CD14-positive monocyte (primary cell): ENCODE results near the gene SYNE1. TPM values are rescaled to one million over a fixed set of nuclear protein-coding genes. Genes with fewer than 3 reads are reported as not detected.

Experiments used
- DNase-seq, 3 donors: peaks; one replicate each; pipeline ENCODE4 v3.0.0-alpha.2; 2011 to 2022
- H2AFZ ChIP-seq: 2 replicates; pipeline ENCODE4 v1.6.0; 2012; ENCODE audit warnings: mild to moderate bottlenecking, low read depth, low read length, inconsistent platforms; ENCODE audit not compliant: insufficient read depth, poor library complexity, severe bottlenecking
- H3K27ac ChIP-seq, 2 donors: 1 replicate in 1 of 2; 2 replicates in 1 of 2; pipeline ENCODE4 v1.5.1; 2012 to 2013; ENCODE audit warnings: low read length in 2 of 2, control low read depth in 1 of 2, inconsistent platforms in 1 of 2, low read depth in 1 of 2, mild to moderate bottlenecking in 1 of 2
- H3K27me3 ChIP-seq, 2 donors: one replicate each; pipeline versions ENCODE4 v1.6.0 to v1.6.1; 2011 to 2013; ENCODE audit warnings: low read length in 2 of 2; ENCODE audit not compliant: control insufficient read depth in 2 of 2, insufficient read depth in 2 of 2
- H3K36me3 ChIP-seq, 2 donors: replicated peaks in 1 of 2; 1 replicate in 1 of 2; 2 replicates in 1 of 2; pipeline versions ENCODE4 v1.5.1 to v1.6.1; 2012 to 2013; ENCODE audit warnings: low read length in 2 of 2, control low read depth in 1 of 2, inconsistent platforms in 1 of 2, mild to moderate bottlenecking in 1 of 2; ENCODE audit not compliant: insufficient read depth in 2 of 2, control insufficient read depth in 1 of 2
- H3K4me1 ChIP-seq, 2 donors: 1 replicate in 1 of 2; 2 replicates in 1 of 2; pipeline versions ENCODE4 v1.5.1 to v1.6.1; 2012 to 2013; ENCODE audit warnings: low read length in 2 of 2, control low read depth in 1 of 2, inconsistent platforms in 1 of 2, mild to moderate bottlenecking in 1 of 2, moderate library complexity in 1 of 2; ENCODE audit not compliant: insufficient read depth in 2 of 2, control insufficient read depth in 1 of 2
- H3K4me2 ChIP-seq: replicated peaks from 2 replicates; pipeline ENCODE3; 2012; ENCODE audit warnings: low read length, moderate library complexity, mild to moderate bottlenecking; ENCODE audit not compliant: poor library complexity, severe bottlenecking; ENCODE audit errors: extremely low read depth
- H3K4me3 ChIP-seq, 3 experiments: fragments of 200-600 bp in 1 of 3; sonication (generic) in 1 of 3; replicated peaks in 1 of 3; 1 replicate in 2 of 3; 2 replicates in 1 of 3; pipeline ENCODE4 v1.5.1; 2011 to 2013; ENCODE audit warnings: low read length in 3 of 3, mild to moderate bottlenecking in 3 of 3, control low read depth in 2 of 3, low read depth in 2 of 3, inconsistent platforms in 1 of 3, moderate library complexity in 1 of 3
- H3K79me2 ChIP-seq: 2 replicates; pipeline ENCODE4 v1.6.0; 2012; ENCODE audit warnings: mild to moderate bottlenecking, control low read depth, inconsistent platforms, low read length, moderate library complexity; ENCODE audit not compliant: insufficient read depth
- H3K9ac ChIP-seq: 2 replicates; pipeline ENCODE4 v1.6.0; 2017; ENCODE audit warnings: low read length, mild to moderate bottlenecking; ENCODE audit not compliant: insufficient read depth, poor library complexity, severe bottlenecking
- H3K9me3 ChIP-seq, 2 donors: replicated peaks in 1 of 2; 1 replicate in 1 of 2; 2 replicates in 1 of 2; pipeline versions ENCODE4 v1.5.1 to v1.6.1; 2012 to 2013; ENCODE audit warnings: low read length in 2 of 2, control low read depth in 1 of 2; ENCODE audit not compliant: control insufficient read depth in 1 of 2, insufficient read depth in 1 of 2
- H4K20me1 ChIP-seq: 2 replicates; pipeline ENCODE4 v1.6.0; 2012; ENCODE audit warnings: mild to moderate bottlenecking, low read length, control low read depth, moderate library complexity; ENCODE audit not compliant: insufficient read depth
- H3K27ac Mint-ChIP-seq, 7 donors: one replicate each; pipeline ENCODE4 v1.8.0; 2020; ENCODE audit warnings: mild to moderate bottlenecking in 7 of 7, mixed read lengths in 7 of 7, moderate library complexity in 6 of 7, inconsistent platforms in 2 of 7
- H3K27me3 Mint-ChIP-seq, 3 donors: one replicate each; pipeline ENCODE4 v1.8.0; 2021 to 2022; ENCODE audit warnings: low read depth in 3 of 3, mild to moderate bottlenecking in 3 of 3, mixed read lengths in 3 of 3, moderate library complexity in 3 of 3, inconsistent platforms in 1 of 3
- H3K36me3 Mint-ChIP-seq, 2 donors: one replicate each; pipeline ENCODE4 v1.8.0; 2020; ENCODE audit warnings: mixed read lengths in 2 of 2, inconsistent platforms in 1 of 2, mild to moderate bottlenecking in 1 of 2
- H3K4me1 Mint-ChIP-seq: one replicate; pipeline ENCODE4 v1.8.0; 2020; ENCODE audit warnings: mild to moderate bottlenecking, mixed read lengths
- H3K4me3 Mint-ChIP-seq, 2 donors: one replicate each; pipeline ENCODE4 v1.8.0; 2020; ENCODE audit warnings: mild to moderate bottlenecking in 2 of 2, mixed read lengths in 2 of 2, moderate library complexity in 1 of 2
- H3K9me3 Mint-ChIP-seq, 7 donors: one replicate each; pipeline ENCODE4 v1.8.0; 2020 to 2022; ENCODE audit warnings: mixed read lengths in 7 of 7, mild to moderate bottlenecking in 6 of 7, moderate library complexity in 6 of 7, inconsistent platforms in 2 of 7
- WGBS: methylation state at CpG from one replicate; pipeline ENCODE4 v1.1.5; 2013; ENCODE audit warnings: missing lambda C conversion rate; ENCODE audit not compliant: insufficient coverage; 5-methylcytosine and 5-hydroxymethylcytosine counted together
- intact Hi-C, 2 donors: fragments of 100-400 bp; cut with micrococcal nuclease; formaldehyde crosslinking; loops; one replicate each; pipeline versions ENCODE4 v1.15.0 to v1.15.1; 2023
- polyA plus RNA-seq, 3 donors: library from polyadenylated mRNA; depleted of rRNA in 1 of 3; unstranded in 2 of 3; stranded (reverse) in 1 of 3; fragments of 300-500 nt in 2 of 3; fragments of >200 nt in 1 of 3; fragmentation: Illumina TruSeq in 2 of 3; gene quantifications; 1 replicate in 2 of 3; 2 replicates in 1 of 3; pipeline ENCODE4 v1.2.3, GENCODE V29; 2012 to 2021
- TF ChIP-seq, protein P1 (sequence below): fragments of 200-600 bp; IDR thresholded peaks from one replicate; pipeline ENCODE4 v1.8.0; 2022; ENCODE audit warnings: antibody characterized with exemption, mild to moderate bottlenecking

Gene SYNE1
- polyA plus RNA-seq, 3 donors, result 3.7 to 24.5 (median 8.1) TPM

DNA sequence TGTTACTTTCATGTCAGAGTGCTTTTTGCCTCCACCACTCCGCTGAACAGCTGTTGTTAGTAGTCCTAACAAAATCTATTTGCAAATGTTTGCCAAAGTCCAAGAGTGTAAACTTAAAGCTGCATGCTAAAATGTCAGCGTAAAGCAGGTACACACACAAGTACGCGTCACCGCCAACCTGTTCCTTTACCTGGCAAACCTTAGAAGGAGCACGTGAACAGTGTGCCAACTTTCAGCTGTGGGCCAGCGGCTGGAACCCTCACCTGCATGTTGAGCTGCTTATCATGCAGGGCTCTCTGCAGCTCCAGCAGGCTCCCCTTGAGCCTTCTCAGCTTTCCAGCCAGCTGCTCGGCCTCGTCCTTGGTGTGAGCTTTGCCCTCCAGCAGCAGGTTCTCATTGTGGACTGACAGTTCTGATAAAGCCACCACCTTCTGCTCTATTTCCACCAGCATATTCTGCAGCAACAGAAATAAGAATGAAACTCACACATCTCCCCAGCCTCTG lies 359.3 kb downstream of the SYNE1 start:
- Mint-ChIP-seq H3K27ac (peak overlapping the region in 1 of 7 donors; percentile 31), H3K4me3 (no peak overlapping the region), H3K9me3 (no peaks in the 10 kb centered on the region), H3K4me1 (no peaks in the 10 kb centered on the region), H3K27me3 (no peaks in the 10 kb centered on the region), H3K36me3 (peaks cover 43 to 70% of the 10 kb centered on the region in 2 donors)
- DNase-seq, result no peak
- no peaks in the 10 kb centered on the region for H3K4me1 ChIP-seq
- 98% methylated on average over 9 of the region's 9 CpGs for WGBS
- H3K27ac ChIP-seq, result no peak overlapping the region
- no peak overlapping the region for H2AFZ ChIP-seq
- no peaks in the 10 kb centered on the region for H3K9me3 ChIP-seq
- H4K20me1 ChIP-seq, result no peaks in the 10 kb centered on the region
- no peak overlapping the region for H3K4me3 ChIP-seq
- intact Hi-C loops, result no loop called here
- no peak overlapping the region for H3K9ac ChIP-seq
- H3K79me2 ChIP-seq, result no peaks in the 10 kb centered on the region
- H3K36me3 ChIP-seq, result peaks cover 29 to 77% of the 10 kb centered on the region in 2 donors
- H3K27me3 ChIP-seq, result no peaks in the 10 kb centered on the region
- TF ChIP-seq, protein P1, sequence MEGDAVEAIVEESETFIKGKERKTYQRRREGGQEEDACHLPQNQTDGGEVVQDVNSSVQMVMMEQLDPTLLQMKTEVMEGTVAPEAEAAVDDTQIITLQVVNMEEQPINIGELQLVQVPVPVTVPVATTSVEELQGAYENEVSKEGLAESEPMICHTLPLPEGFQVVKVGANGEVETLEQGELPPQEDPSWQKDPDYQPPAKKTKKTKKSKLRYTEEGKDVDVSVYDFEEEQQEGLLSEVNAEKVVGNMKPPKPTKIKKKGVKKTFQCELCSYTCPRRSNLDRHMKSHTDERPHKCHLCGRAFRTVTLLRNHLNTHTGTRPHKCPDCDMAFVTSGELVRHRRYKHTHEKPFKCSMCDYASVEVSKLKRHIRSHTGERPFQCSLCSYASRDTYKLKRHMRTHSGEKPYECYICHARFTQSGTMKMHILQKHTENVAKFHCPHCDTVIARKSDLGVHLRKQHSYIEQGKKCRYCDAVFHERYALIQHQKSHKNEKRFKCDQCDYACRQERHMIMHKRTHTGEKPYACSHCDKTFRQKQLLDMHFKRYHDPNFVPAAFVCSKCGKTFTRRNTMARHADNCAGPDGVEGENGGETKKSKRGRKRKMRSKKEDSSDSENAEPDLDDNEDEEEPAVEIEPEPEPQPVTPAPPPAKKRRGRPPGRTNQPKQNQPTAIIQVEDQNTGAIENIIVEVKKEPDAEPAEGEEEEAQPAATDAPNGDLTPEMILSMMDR, result no peak
- no peak overlapping the region for H3K4me2 ChIP-seq

DNA sequence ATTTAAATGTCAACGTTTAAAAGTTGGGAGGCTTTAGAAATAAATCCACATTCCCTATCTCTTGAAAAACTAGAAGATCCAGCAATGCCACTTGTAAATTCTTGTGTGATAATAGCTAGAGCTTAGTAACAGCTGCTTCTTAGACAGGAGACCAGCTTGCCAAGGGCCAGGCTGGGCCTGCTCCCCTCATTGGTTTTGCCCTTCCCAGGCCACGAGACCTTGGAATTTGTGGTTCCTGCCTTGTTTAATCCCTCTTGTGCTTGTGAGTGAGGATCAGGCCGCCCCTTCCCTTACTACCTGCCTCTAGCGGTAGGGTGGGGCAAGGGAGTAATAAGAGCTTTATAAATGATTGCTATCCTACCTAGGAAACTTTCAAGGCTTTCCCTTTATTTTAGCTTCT lies 363.5 kb downstream of the SYNE1 start:
- intact Hi-C loops, result no loop called here
- no CpG with 5 or more reads among the region's 4 CpGs for WGBS
- no peaks in the 10 kb centered on the region for H4K20me1 ChIP-seq
- TF ChIP-seq, protein P1, result no peak
- Mint-ChIP-seq H3K27ac (no peak overlapping the region), H3K4me3 (no peak overlapping the region), H3K9me3 (no peaks in the 10 kb centered on the region), H3K27me3 (no peaks in the 10 kb centered on the region), H3K4me1 (no peaks in the 10 kb centered on the region), H3K36me3 (peaks cover 59 to 72% of the 10 kb centered on the region in 2 donors)
- no peaks in the 10 kb centered on the region for H3K4me1 ChIP-seq
- H3K9me3 ChIP-seq, result no peaks in the 10 kb centered on the region
- no peak overlapping the region for H3K9ac ChIP-seq
- H3K79me2 ChIP-seq, result no peaks in the 10 kb centered on the region
- no peak for DNase-seq
- H3K4me3 ChIP-seq, result no peak overlapping the region
- H3K27ac ChIP-seq, result no peak overlapping the region
- H3K36me3 ChIP-seq, result peaks cover 20 to 87% of the 10 kb centered on the region in 2 donors
- no peaks in the 10 kb centered on the region for H3K27me3 ChIP-seq
- no peak overlapping the region for H2AFZ ChIP-seq
- H3K4me2 ChIP-seq, result no peak overlapping the region
